Measurements from ENCODE around the gene FICD.

DNA sequence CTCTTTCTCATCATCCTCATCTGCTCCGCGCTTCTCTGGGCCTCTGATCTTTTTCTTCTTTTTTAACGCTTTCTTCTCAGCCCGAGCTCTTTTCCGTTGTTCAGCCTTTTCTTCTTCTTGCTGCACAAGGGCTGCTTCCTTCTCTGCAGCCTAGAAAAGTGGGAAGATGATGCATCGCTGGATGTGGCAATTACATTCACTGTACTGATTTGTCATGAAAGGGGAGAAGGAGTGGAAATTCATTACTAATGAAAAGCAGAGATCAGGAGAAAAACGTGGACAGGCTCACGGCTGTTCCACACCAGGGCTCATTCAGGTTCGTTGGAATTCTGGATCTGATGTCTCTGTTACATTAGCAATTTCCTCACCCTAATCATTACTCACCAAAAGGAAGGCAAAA lies 15.1 kb downstream of the FICD start:
- TF ChIP-seq, protein P1, sequence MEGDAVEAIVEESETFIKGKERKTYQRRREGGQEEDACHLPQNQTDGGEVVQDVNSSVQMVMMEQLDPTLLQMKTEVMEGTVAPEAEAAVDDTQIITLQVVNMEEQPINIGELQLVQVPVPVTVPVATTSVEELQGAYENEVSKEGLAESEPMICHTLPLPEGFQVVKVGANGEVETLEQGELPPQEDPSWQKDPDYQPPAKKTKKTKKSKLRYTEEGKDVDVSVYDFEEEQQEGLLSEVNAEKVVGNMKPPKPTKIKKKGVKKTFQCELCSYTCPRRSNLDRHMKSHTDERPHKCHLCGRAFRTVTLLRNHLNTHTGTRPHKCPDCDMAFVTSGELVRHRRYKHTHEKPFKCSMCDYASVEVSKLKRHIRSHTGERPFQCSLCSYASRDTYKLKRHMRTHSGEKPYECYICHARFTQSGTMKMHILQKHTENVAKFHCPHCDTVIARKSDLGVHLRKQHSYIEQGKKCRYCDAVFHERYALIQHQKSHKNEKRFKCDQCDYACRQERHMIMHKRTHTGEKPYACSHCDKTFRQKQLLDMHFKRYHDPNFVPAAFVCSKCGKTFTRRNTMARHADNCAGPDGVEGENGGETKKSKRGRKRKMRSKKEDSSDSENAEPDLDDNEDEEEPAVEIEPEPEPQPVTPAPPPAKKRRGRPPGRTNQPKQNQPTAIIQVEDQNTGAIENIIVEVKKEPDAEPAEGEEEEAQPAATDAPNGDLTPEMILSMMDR (IDR thresholded peaks at IDR 0.05) = no peak
- no peak for TF ChIP-seq POLR2A (IDR thresholded peaks at IDR 0.05)
